Breast epithelium (tissue), 3 donors: ENCODE results near the gene NEU4.

Experiments
- CTCF ChIP-seq, 3 donors: fragments of 450-650 bp; IDR thresholded peaks; one replicate each; pipeline ENCODE4 v1.5.1; 2016 to 2017; ENCODE audit warnings: antibody characterized with exemption in 3 of 3, mild to moderate bottlenecking in 3 of 3, moderate library complexity in 3 of 3
- POLR2A ChIP-seq: fragments of 450-650 bp; IDR thresholded peaks from one replicate; pipeline ENCODE4 v1.6.1; 2016; ENCODE audit warnings: antibody characterized with exemption, mild to moderate bottlenecking, moderate library complexity

GRCh38 chr2:241821460-241822263 is 12.7 kb downstream of the NEU4 start:
- TF ChIP-seq POLR2A (no peak), CTCF (IDR thresholded peaks at IDR 0.05) (no peak)
